OCI-LY1 (cell line): ENCODE measurements around the gene DHH.

ENCODE experiments used
- EZH2 ChIP-seq: fragments of 200-600 bp; sonication (generic), shearing (Covaris generic); IDR thresholded peaks from 2 replicates; pipeline ENCODE4 v1.8.0; 2017; ENCODE audit warnings: borderline replicate concordance, mixed run types, mild to moderate bottlenecking, antibody characterized with exemption, low read length, moderate library complexity, mixed read lengths
- TF ChIP-seq, protein P1 (sequence below): fragments of 200-600 bp; sonication (generic), shearing (Covaris generic); IDR thresholded peaks from 2 replicates; pipeline ENCODE4 v1.5.1; 2017; ENCODE audit warnings: mild to moderate bottlenecking, antibody characterized with exemption, low read length, moderate library complexity, mixed read lengths

DNA sequence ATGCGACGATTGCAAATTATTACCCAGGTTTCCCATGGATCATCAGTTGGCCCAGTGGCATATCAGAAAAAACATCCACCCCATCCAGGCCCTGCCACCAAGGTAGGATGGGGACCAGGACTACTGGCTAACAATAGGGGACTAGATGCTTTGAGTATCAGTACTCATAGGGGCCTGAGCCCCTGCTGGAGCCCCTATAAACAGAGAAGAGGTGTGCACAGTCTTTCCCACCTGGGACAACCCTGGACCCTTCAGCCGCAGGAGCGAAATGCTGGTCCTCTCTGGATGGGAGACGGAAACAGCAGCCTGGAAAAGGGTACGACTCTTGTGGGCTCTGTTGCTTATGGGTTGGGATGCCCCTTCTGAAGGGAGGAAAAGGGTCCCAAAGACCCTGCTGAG lies 5.7 kb downstream of the DHH start:
- TF ChIP-seq, protein P1, sequence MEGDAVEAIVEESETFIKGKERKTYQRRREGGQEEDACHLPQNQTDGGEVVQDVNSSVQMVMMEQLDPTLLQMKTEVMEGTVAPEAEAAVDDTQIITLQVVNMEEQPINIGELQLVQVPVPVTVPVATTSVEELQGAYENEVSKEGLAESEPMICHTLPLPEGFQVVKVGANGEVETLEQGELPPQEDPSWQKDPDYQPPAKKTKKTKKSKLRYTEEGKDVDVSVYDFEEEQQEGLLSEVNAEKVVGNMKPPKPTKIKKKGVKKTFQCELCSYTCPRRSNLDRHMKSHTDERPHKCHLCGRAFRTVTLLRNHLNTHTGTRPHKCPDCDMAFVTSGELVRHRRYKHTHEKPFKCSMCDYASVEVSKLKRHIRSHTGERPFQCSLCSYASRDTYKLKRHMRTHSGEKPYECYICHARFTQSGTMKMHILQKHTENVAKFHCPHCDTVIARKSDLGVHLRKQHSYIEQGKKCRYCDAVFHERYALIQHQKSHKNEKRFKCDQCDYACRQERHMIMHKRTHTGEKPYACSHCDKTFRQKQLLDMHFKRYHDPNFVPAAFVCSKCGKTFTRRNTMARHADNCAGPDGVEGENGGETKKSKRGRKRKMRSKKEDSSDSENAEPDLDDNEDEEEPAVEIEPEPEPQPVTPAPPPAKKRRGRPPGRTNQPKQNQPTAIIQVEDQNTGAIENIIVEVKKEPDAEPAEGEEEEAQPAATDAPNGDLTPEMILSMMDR: no peak
- no peak for TF ChIP-seq EZH2
